NOMO-1 treated with dmso at 0.1 percent for 144 hours (cell line): Measurements from ENCODE around the gene CD99.
"Not testable (repeated sequence)": the region's sequence is repeated elsewhere in the genome, so short reads cannot be mapped to it uniquely, and the experiment has no call there.

Source experiments
- DNase-seq: peaks from one replicate; lab custom pipeline; 2025; ENCODE audit not compliant: unreplicated experiment; lab: John Stamatoyannopoulos, UW

Gene CD99

DNA sequence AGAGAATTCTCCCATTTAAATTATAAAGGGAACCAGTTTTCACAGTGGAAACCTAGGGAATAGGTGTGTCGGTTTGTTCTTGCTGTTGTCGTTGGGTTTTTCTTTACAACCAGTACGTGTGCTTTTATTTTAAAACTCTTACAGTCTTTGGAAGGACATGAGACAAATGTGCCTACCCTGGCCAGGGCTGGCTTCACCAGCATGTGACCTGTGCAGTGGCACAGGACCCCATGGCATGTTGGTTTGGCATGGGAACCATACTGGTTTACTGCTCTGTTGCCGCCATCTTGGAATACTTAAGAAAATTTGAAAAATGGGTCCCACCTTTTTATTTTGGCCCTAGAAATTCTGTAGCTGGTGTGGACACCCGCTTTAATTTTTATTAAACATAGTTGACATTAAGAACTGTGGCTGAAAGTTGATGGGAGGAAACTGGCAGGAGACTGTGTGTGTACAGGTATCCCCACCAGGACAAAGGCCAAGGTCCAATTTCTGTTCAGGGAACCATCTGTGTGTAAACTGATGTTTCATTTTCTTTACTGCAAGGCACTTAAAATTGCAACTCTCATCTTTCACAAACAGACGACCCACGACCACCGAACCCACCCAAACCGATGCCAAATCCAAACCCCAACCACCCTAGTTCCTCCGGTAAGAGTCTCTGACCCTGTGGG, 28.8 kb downstream of the CD99 start:
- no peak for DNase-seq

GRCh38 chrX:2723286-2723879, 32.3 kb downstream of the CD99 start:
- DNase-seq, result no peak

DNA sequence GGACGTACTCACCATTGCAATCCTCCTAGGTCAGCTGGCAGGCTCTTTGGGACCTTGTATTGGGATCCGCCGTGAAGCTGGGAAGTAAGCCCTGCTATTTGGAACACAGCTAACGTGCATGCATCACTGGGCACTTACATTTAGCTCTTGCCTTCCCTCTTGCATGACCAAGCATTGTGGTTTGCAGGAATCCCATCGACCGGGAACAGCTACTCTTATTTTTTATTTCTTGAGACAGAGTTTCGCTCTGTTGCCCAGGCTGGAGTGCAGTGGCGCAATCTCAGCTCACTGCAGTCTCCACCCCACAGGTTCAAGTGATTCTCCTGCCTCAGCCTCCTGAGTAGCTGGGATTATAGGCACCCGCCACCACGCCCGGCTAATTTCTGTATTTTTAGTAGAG, 36.2 kb downstream of the CD99 start:
- DNase-seq, result not testable (repeated sequence)

- DNase-seq, result no peak
Measured at GRCh38 chrX:2732076-2732475, 41.0 kb downstream of the CD99 start.

- DNase-seq, result no peak
Measured at GRCh38 chrX:2732649-2733048, 41.6 kb downstream of the CD99 start.

GRCh38 chrX:2733286-2733685, 42.2 kb downstream of the CD99 start:
- DNase-seq, result no peak

- no peak for DNase-seq
Measured at GRCh38 chrX:2735270-2735669, 44.2 kb downstream of the CD99 start.

- no peak for DNase-seq
Measured at GRCh38 chrX:2740672-2741071, 49.6 kb downstream of the CD99 start.

- DNase-seq, result no peak
Measured at GRCh38 chrX:2741386-2741785, 50.3 kb downstream of the CD99 start.

DNA sequence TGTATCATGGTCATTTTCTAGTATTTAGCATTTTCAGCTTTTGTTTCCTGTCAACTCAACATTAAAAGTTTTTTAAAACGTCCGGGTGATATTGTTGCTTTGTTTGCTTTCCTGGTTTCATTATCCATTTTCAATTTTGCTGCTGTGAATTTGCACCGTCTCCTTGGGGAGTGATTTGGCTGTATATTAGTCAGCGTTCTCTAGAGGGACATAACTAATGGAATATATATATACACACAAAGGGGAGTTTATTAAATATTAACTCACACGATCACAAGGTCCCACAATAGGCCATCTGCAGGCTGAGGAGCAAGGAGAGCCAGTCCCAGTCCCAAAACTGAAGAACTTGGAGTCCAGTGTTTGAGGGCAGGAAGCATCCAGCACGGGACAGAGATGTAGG, 55.2 kb downstream of the CD99 start:
- DNase-seq, result not testable (repeated sequence)

- no peak for DNase-seq
Measured at GRCh38 chrX:2748171-2748814, 57.2 kb downstream of the CD99 start.

- DNase-seq, result no peak
Measured at GRCh38 chrX:2748815-2749188, 57.7 kb downstream of the CD99 start.

DNA sequence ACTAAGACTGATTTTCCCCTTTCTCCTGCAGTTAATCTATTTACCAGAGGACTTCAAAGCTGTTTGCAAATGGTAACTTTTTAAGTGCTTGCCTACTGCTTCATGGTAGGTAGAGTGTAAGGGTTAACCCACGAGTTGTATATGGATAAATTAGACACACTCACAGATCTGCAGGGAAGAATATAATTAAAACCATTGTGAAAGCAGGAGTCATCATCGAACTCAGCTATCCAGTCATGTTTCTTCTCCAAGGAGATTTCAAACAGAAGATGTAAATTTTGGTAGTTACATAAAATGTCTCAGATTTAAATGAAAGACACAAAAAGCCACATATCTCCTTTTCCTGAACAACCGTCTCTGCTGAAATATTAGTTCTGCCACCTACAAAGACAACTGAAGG, 60.2 kb downstream of the CD99 start:
- no peak for DNase-seq

GRCh38 chrX:2751874-2752300, 60.8 kb downstream of the CD99 start, which contains the start of gene XG:
TSS of gene XG (plus strand) at chrX:2752040. CDS start at chrX:2752275, 235 bp downstream.
- DNase-seq, result not testable (repeated sequence)

DNA sequence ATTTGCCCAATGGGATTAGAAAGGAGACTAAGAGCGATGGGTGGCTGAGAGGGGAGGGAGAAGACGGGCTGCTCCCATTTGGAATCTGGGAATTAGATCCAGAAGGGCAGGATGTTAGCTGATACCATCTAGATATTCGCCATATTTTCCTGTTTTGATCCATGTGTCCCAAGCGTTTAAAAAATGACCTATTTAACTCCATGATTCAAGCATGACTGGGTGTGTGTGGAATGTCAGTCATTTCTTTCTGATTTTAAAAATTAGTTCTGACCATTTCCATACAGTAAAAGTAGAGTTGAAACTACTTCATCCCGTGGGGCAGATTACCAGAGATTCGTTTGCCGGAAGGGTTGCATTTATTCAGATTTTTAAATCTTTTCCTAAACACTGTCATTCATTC, 61.3 kb downstream of the CD99 start:
- DNase-seq, result not testable (repeated sequence)

- DNase-seq, result not testable (repeated sequence)
Measured at GRCh38 chrX:2755163-2755715, 64.1 kb downstream of the CD99 start.

- no peak for DNase-seq
Measured at GRCh38 chrX:2756548-2756947, 65.5 kb downstream of the CD99 start.

DNA sequence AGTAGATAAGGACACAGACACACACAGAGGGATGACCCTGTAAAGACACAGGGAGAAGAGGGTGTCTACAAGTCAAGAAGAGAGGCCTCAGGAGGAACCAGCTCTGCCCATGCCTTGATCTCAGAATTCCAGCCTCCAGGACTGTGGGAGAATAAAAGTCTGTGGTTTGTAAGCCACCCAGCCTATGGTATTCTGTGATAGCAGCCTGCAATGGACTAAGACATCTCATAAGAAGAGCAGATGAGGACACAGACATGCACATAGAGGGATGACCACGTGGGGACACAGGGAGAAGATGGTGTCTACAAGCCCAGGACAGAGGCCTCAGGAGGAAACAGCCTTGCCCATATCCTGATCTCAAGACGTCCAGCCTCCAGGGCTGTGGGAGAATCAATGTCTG, 70.2 kb downstream of the CD99 start:
- no peak for DNase-seq

DNA sequence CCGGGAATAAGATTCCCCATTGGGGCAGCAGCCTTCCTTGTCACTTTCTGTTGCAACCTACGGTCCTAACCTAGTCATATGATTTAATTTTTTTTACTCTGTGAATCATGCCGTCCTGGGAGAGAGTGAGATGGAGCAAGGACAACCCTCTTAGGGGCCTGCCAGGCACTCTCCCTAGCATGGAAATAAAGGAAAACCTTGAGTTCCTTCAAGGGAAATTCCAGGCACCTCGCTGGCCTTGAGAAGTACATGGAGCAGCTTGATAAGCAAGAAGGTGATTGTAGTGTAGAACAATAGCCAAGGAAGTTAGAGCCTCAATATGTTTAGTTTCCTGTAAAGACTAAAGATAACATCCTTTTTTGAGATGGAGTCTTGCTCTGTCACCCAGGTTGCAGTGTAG, 71.6 kb downstream of the CD99 start:
- not testable (repeated sequence) for DNase-seq

DNA sequence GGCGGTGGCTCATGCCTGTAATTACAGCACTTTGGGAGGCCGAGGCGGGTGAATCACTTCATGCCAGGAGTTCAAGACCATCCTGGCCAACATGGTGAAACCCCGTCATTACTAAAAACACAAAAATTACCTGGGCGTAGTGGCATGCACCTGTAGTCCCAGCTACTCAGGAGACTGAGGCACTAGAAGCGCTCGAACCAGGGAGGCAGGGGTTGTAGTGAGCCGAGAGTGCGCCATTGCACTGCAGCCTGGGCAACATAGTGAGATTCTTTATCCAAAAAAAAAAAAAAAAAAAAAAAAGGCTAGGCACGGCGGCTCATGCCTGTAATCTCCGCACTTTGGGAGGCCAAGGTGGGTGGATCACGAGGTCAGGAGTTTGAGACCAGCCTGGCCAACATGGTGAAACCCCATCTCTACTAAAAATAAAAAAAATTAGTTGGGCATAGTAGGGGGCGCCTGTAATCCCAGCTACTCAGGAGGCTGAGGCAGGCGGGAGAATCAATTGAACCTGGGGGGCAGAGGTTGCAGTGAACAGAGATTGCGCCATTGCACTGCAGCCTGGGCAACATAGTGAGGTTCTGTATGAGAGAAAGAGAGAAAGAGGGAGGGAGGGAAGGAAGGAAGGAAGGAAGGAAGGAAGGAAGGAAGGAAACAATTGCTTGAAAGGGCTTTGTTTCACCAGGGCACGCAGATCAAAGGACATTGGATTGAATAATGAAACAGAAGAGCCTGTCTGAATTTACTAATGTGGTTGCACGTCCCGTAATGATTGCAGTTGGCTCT, 73.9 kb downstream of the CD99 start:
- DNase-seq, result not testable (repeated sequence)

- no peak for DNase-seq
Measured at GRCh38 chrX:2765549-2765830, 74.4 kb downstream of the CD99 start.

GRCh38 chrX:2766906-2767305, 75.8 kb downstream of the CD99 start:
- DNase-seq, result peak; percentile 23
